K562 (cell line): ENCODE results near the gene MANF. TPM values are rescaled to one million over a fixed set of nuclear protein-coding genes. Genes with fewer than 3 reads are reported as not detected.

ENCODE experiments used
- ATAC-seq: fragments of 200-7000 bp; cut with Tn5 transposase; 3 replicates; pipeline ENCODE4 v1.9.1; 2020; ENCODE audit warnings: moderate library complexity
- BruUV-seq: library from RNA; stranded (reverse); fragments of 400-500 nt; replicated peaks from 2 replicates; lab custom pipeline; 2021; lab: Mats Ljungman, UMichigan
- CTCF ChIA-PET: fragments of 300-600 bp; formaldehyde crosslinking; extraction: SDS; loops from one replicate; lab custom pipeline; 2021; ENCODE audit warnings: low intra/inter-chr PET ratio; lab: Yijun Ruan, JAX
- POLR2A ChIA-PET: fragments of 300-600, 350-650 bp; sonication (Branson Sonifier 250); formaldehyde crosslinking; extraction: SDS; loops from one replicate; lab custom pipeline; 2021; ENCODE audit warnings: antibody characterized with exemption, inconsistent platforms; lab: Yijun Ruan, JAX
- DNase-seq, 4 experiments: peaks; one replicate each; pipeline versions ENCODE4 v3.0.0 to v3.0.0-alpha.2; 2011 to 2018; ENCODE audit warnings: low spot score in 3 of 4, mixed read lengths in 3 of 4; ENCODE audit errors: extremely low read depth in 1 of 4
- FAIRE-seq: peaks from 2 replicates; lab custom pipeline; 2011; peaks lifted over from hg19 to GRCh38; lab: Jason Lieb, UNC
- H2AFZ ChIP-seq: 2 replicates; pipeline ENCODE4 v1.6.0; 2011; ENCODE audit warnings: low read depth, low read length, control low read depth, inconsistent platforms
- H3K27ac ChIP-seq: fragments of 200-600 bp; 3 replicates; pipeline ENCODE4 v1.8.0; 2011; ENCODE audit warnings: low read depth, mild to moderate bottlenecking, control low read depth, inconsistent platforms, low read length, moderate library complexity, mixed read lengths; ENCODE audit errors: extremely low read depth
- H3K27me3 ChIP-seq, 2 experiments: fragments of 300-600 bp in 1 of 2; 2 replicates in 1 of 2; 3 replicates in 1 of 2; pipeline versions ENCODE4 v1.6.0 to v1.8.0; 2011; ENCODE audit warnings: inconsistent platforms in 2 of 2, low read length in 2 of 2, mild to moderate bottlenecking in 1 of 2, mixed read lengths in 1 of 2, moderate library complexity in 1 of 2; ENCODE audit not compliant: control insufficient read depth in 2 of 2, insufficient read depth in 2 of 2
- H3K36me3 ChIP-seq: fragments of 300-600 bp; 3 replicates; pipeline ENCODE4 v1.8.0; 2011; ENCODE audit warnings: mild to moderate bottlenecking, low read length, inconsistent platforms; ENCODE audit not compliant: control insufficient read depth, insufficient read depth
- H3K4me1 ChIP-seq, 2 experiments: fragments of 200-600 bp in 1 of 2; replicated peaks in 1 of 2; 2 replicates in 1 of 2; 3 replicates in 1 of 2; pipeline versions ENCODE4 v1.5.1 to v1.8.0; 2011; ENCODE audit warnings: inconsistent platforms in 2 of 2, low read length in 2 of 2, mild to moderate bottlenecking in 1 of 2, mixed read lengths in 1 of 2, moderate library complexity in 1 of 2; ENCODE audit not compliant: control insufficient read depth in 2 of 2, insufficient read depth in 2 of 2
- H3K4me2 ChIP-seq: 2 replicates; pipeline ENCODE4 v1.6.1; 2011; ENCODE audit warnings: low read length, control low read depth, inconsistent platforms, mixed read lengths; ENCODE audit not compliant: insufficient read depth
- H3K4me3 ChIP-seq: fragments of 200-600 bp; sonication (generic), shearing (Covaris generic); 2 replicates; pipeline ENCODE4 v1.5.1; 2016; ENCODE audit warnings: control low read depth, inconsistent platforms
- H3K79me2 ChIP-seq: fragments of 200-600 bp; 3 replicates; pipeline ENCODE4 v1.8.0; 2011; ENCODE audit warnings: low read length, inconsistent platforms; ENCODE audit not compliant: control insufficient read depth, insufficient read depth
- H3K9ac ChIP-seq, 2 experiments: 2 replicates each; pipeline versions ENCODE4 v1.6.0 to v1.6.1; 2011; ENCODE audit warnings: low read depth in 2 of 2, low read length in 2 of 2, control low read depth in 1 of 2, inconsistent platforms in 1 of 2, mild to moderate bottlenecking in 1 of 2, mixed read lengths in 1 of 2; ENCODE audit not compliant: insufficient read depth in 1 of 2
- H3K9me1 ChIP-seq: one replicate; pipeline ENCODE4 v1.6.0; 2011; ENCODE audit warnings: inconsistent platforms, mild to moderate bottlenecking, low read length, moderate library complexity; ENCODE audit not compliant: control insufficient read depth, insufficient read depth
- H3K9me3 ChIP-seq: replicated peaks from 2 replicates; pipeline ENCODE4 v1.5.1; 2011; ENCODE audit warnings: low read depth, low read length, inconsistent platforms; ENCODE audit not compliant: control insufficient read depth, insufficient read depth
- H4K20me1 ChIP-seq: replicated peaks from 2 replicates; pipeline ENCODE4 v1.6.1; 2011; ENCODE audit warnings: low read length, inconsistent platforms, mixed read lengths; ENCODE audit not compliant: control insufficient read depth, insufficient read depth
- ESRRA ChIP-seq: fragments of 450-650 bp; IDR thresholded peaks from 2 replicates; pipeline ENCODE4 v1.6.1; 2014; ENCODE audit warnings: low read depth, mild to moderate bottlenecking, moderate library complexity, borderline replicate concordance
- FOXA3 ChIP-seq, 2 experiments: fragments of 450-650 bp in 1 of 2; sonication (generic) in 1 of 2; formaldehyde crosslinking; IDR thresholded peaks in 1 of 2; conservative IDR thresholded peaks in 1 of 2; 2 replicates each; pipeline versions ENCODE4 v1.4.0 to v1.8.0; 2020 to 2022; ENCODE audit warnings: mild to moderate bottlenecking in 2 of 2, missing genetic modification reagents in 1 of 2
- GATAD2A ChIP-seq: fragments of 450-650 bp; IDR thresholded peaks from 2 replicates; pipeline ENCODE4 v1.6.1; 2017
- IRF2 ChIP-seq: sonication (generic); formaldehyde crosslinking; IDR thresholded peaks from 2 replicates; pipeline ENCODE4 v1.8.1; 2022; ENCODE audit warnings: mild to moderate bottlenecking, missing genetic modification reagents
- KLF10 ChIP-seq: fragments of 250-450 bp; sonication (Bioruptor Pico); IDR thresholded peaks from 2 replicates; pipeline ENCODE4 v1.6.1; 2021; ENCODE audit warnings: matching md5 sums
- L3MBTL2 ChIP-seq: fragments of 450-650 bp; IDR thresholded peaks from 2 replicates; pipeline ENCODE4 v1.6.1; 2016; ENCODE audit warnings: mild to moderate bottlenecking, moderate library complexity
- MYNN ChIP-seq, 2 experiments: sonication (generic); formaldehyde crosslinking in 1 of 2; IDR thresholded peaks; 2 replicates each; pipeline versions ENCODE4 v1.5.0 to v1.6.1; 2016 to 2020; ENCODE audit warnings: antibody characterized with exemption in 1 of 2, missing genetic modification reagents in 1 of 2
- NEUROD1 ChIP-seq: fragments of 150-350 bp; IDR thresholded peaks from 2 replicates; pipeline ENCODE4 v1.6.1; 2014; ENCODE audit warnings: borderline replicate concordance, low read length, low read depth; ENCODE audit not compliant: partially characterized antibody
- THRAP3 ChIP-seq: fragments of 450-650 bp; IDR thresholded peaks from 2 replicates; pipeline ENCODE4 v1.6.1; 2016; ENCODE audit warnings: mild to moderate bottlenecking, inconsistent platforms, borderline replicate concordance
- XRCC4 ChIP-seq: IDR thresholded peaks from one replicate; pipeline ENCODE4 v1.6.1; 2011; ENCODE audit not compliant: insufficient read depth, insufficient read length; ENCODE audit errors: extremely low read depth
- XRCC5 ChIP-seq: fragments of 200-400 bp; formaldehyde crosslinking; IDR thresholded peaks from 2 replicates; pipeline ENCODE4 v1.6.1; 2017; ENCODE audit warnings: low read depth, mild to moderate bottlenecking, low read length
- ZBTB9 ChIP-seq: fragments of 450-650 bp; formaldehyde crosslinking; IDR thresholded peaks from 2 replicates; pipeline ENCODE4 v1.4.0; 2020; ENCODE audit warnings: mild to moderate bottlenecking, moderate library complexity
- ZNF280B ChIP-seq: fragments of 250-450 bp; sonication (Bioruptor Pico); IDR thresholded peaks from 2 replicates; pipeline ENCODE4 v1.5.1; 2021; ENCODE audit warnings: mild to moderate bottlenecking
- ZNF507 ChIP-seq: conservative IDR thresholded peaks from 2 replicates; pipeline ENCODE4 v1.6.1; 2017; ENCODE audit warnings: missing genetic modification characterization, missing compliant biosample characterization
- ZNF584 ChIP-seq: fragments of 200-800 bp; sonication (Bioruptor generic); IDR thresholded peaks from 2 replicates; pipeline ENCODE4 v1.6.1; 2016; ENCODE audit warnings: low read depth, mild to moderate bottlenecking, missing genetic modification characterization, missing compliant biosample characterization
- ZNF764 ChIP-seq: fragments of 250-450 bp; sonication (Bioruptor Pico); IDR thresholded peaks from 2 replicates; pipeline ENCODE4 v1.4.0; 2020; ENCODE audit warnings: low read depth, mild to moderate bottlenecking, moderate library complexity
- WGBS: fragments of 100-300 bp; shearing (Covaris generic); methylation state at CpG from one replicate; pipeline ENCODE4 v1.1.6; 2016; ENCODE audit warnings: low coverage, mixed read lengths; ENCODE audit not compliant: insufficient coverage; ENCODE audit errors: missing lambda C conversion rate; 5-methylcytosine and 5-hydroxymethylcytosine counted together
- in situ Hi-C: fragments of 300-500 bp; cut with MboI; formaldehyde crosslinking; loops from 4 replicates; pipeline ENCODE4 v1.15.0; 2018; ENCODE audit warnings: inconsistent platforms, mixed read lengths
- intact Hi-C: fragments of 100-400 bp; cut with micrococcal nuclease; formaldehyde crosslinking; loops from 2 replicates; pipeline ENCODE4 v1.14.2; 2022
- polyA plus RNA-seq, 8 experiments: library from polyadenylated mRNA; depleted of rRNA in 4 of 8; stranded (reverse) in 5 of 8; unstranded in 3 of 8; fragments of >200 nt; fragmentation: Nextera tagmentation in 2 of 8; fragmentation: Illumina TruSeq in 1 of 8; extraction: Ambion mirVana in 2 of 8; extraction: Trizol in 1 of 8; gene quantifications; 2 replicates each; pipeline versions ENCODE4 v1.2.1 to v1.2.3, GENCODE V29; 2011 to 2014; ENCODE audit warnings: inconsistent platforms in 1 of 8, missing spikeins in 1 of 8
- total RNA-seq, 7 experiments: library from RNA; depleted of rRNA in 6 of 7; stranded (reverse); fragments of >200 nt in 6 of 7; fragmentation: Illumina TruSeq in 2 of 7; extraction: Trizol in 2 of 7; gene quantifications; 2 replicates each; pipeline versions ENCODE4 v1.2.1 to v1.2.3, GENCODE V29; 2011 to 2021; ENCODE audit warnings: low replicate concordance in 1 of 7
- TF ChIP-seq, protein P1 (sequence below): sonication (generic); formaldehyde crosslinking; IDR thresholded peaks from 2 replicates; pipeline ENCODE4 v1.8.1; 2023; ENCODE audit warnings: mild to moderate bottlenecking, missing genetic modification reagents, moderate library complexity
- TF ChIP-seq, protein P2 (sequence below): fragments of 250-450 bp; sonication (Bioruptor Pico); IDR thresholded peaks from 2 replicates; pipeline ENCODE4 v1.4.0; 2020; ENCODE audit warnings: mild to moderate bottlenecking

The MANF gene
- total and polyA plus RNA-seq, 9 of the 15 experiments (the other 6 are each of a cell fraction or from before 2014, with no cell fraction given): 6.5 to 52.7 (median 42.3) TPM

GRCh38 chr3:51354172-51354571 is 30.9 kb upstream of the MANF start:
- intact Hi-C loops: no loop called here
- Histone ChIP-seq H3K4me3 (no peak overlapping the region), H3K4me1 (no peaks in the 10 kb centered on the region; a peak in 1 of 5 replicates), H3K9ac (no peak overlapping the region), H3K27me3 (peaks cover 0 to 8% of the 10 kb centered on the region in 2 experiments; a peak in 2 of 5 replicates), H3K9me3 (no peaks in the 10 kb centered on the region), H3K79me2 (no peaks in the 10 kb centered on the region), H3K4me2 (no peak overlapping the region)
- WGBS: 0% methylated on average over 2 of the region's 2 CpGs
- in situ Hi-C loops: no loop called here
- TF ChIP-seq ZNF507 (tag): no peak
- TF ChIP-seq, protein P1, sequence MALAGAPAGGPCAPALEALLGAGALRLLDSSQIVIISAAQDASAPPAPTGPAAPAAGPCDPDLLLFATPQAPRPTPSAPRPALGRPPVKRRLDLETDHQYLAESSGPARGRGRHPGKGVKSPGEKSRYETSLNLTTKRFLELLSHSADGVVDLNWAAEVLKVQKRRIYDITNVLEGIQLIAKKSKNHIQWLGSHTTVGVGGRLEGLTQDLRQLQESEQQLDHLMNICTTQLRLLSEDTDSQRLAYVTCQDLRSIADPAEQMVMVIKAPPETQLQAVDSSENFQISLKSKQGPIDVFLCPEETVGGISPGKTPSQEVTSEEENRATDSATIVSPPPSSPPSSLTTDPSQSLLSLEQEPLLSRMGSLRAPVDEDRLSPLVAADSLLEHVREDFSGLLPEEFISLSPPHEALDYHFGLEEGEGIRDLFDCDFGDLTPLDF (CRISPR knock-in tag): no peak
- no peak for TF ChIP-seq NEUROD1
- TF ChIP-seq, protein P2, sequence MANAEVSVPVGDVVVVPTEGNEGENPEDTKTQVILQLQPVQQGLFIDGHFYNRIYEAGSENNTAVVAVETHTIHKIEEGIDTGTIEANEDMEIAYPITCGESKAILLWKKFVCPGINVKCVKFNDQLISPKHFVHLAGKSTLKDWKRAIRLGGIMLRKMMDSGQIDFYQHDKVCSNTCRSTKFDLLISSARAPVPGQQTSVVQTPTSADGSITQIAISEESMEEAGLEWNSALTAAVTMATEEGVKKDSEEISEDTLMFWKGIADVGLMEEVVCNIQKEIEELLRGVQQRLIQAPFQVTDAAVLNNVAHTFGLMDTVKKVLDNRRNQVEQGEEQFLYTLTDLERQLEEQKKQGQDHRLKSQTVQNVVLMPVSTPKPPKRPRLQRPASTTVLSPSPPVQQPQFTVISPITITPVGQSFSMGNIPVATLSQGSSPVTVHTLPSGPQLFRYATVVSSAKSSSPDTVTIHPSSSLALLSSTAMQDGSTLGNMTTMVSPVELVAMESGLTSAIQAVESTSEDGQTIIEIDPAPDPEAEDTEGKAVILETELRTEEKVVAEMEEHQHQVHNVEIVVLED: no peak
- TF ChIP-seq FOXA3 (CRISPR knock-in tag; conservative IDR thresholded peaks at IDR 0.05 in 1 of 2, IDR thresholded peaks at IDR 0.05 in 1 of 2): no peak
- TF ChIP-seq ZNF280B (CRISPR knock-in tag): no peak
- TF ChIP-seq THRAP3: no peak
- no peak for TF ChIP-seq ZBTB9 (CRISPR knock-in tag)
- no peak for TF ChIP-seq KLF10 (CRISPR knock-in tag)
- no peak for TF ChIP-seq ZNF764
- TF ChIP-seq L3MBTL2: no peak
- TF ChIP-seq XRCC5: no peak
- no peak for TF ChIP-seq MYNN (IDR thresholded peaks at IDR 0.05)
- no peak for TF ChIP-seq MYNN (CRISPR knock-in tag; IDR thresholded peaks at IDR 0.05)
- TF ChIP-seq IRF2 (CRISPR knock-in tag): no peak
- TF ChIP-seq ZNF584 (CRISPR knock-in tag): no peak
- no peak for TF ChIP-seq ESRRA
- no peak for TF ChIP-seq GATAD2A
- no peak for TF ChIP-seq XRCC4
- TF ChIP-seq, all 486 proteins: peak for 0
- ChIA-PET POLR2A (no interaction called here), CTCF (no interaction called here)
- no TSS peak for BruUV-seq
- DNase-seq (no peak), FAIRE-seq (no peak), ATAC-seq (no peak)
- Histone ChIP-seq H2AFZ (no peak overlapping the region), H3K9me1 (no peaks in the 10 kb centered on the region), H3K36me3 (no peaks in the 10 kb centered on the region), H3K27ac (no peak overlapping the region), H4K20me1 (no peaks in the 10 kb centered on the region)
